H9 (cell line): ENCODE data around the gene CSTF1. TPM values are rescaled to one million over a fixed set of nuclear protein-coding genes. Genes with fewer than 3 reads are reported as not detected.
"Not testable (repeated sequence)": the region's sequence is repeated elsewhere in the genome, so short reads cannot be mapped to it uniquely, and the experiment has no call there.

Experiments
- DNase-seq: peaks from one replicate; pipeline ENCODE4 v3.0.0-alpha.2; 2017
- H2AFZ ChIP-seq: one replicate; pipeline ENCODE4 v1.6.1; 2013; ENCODE audit warnings: mild to moderate bottlenecking, low read length, control low read depth, moderate library complexity
- H2AK5ac ChIP-seq: 2 replicates; pipeline ENCODE4 v1.6.1; 2013; ENCODE audit warnings: low read length, control low read depth, mixed read lengths; ENCODE audit not compliant: insufficient read length
- H2BK120ac ChIP-seq: one replicate; pipeline ENCODE4 v1.6.1; 2013; ENCODE audit warnings: low read depth, mild to moderate bottlenecking, low read length, control low read depth, inconsistent platforms; ENCODE audit not compliant: poor library complexity, severe bottlenecking
- H2BK12ac ChIP-seq: 2 replicates; pipeline ENCODE4 v1.6.1; 2013; ENCODE audit warnings: low read length, control low read depth, mixed read lengths, low read depth; ENCODE audit not compliant: insufficient read length
- H2BK15ac ChIP-seq: 2 replicates; pipeline ENCODE4 v1.6.1; 2013; ENCODE audit warnings: low read depth, low read length, control low read depth
- H2BK20ac ChIP-seq: one replicate; pipeline ENCODE4 v1.6.1; 2013; ENCODE audit warnings: low read depth, mild to moderate bottlenecking, low read length, control low read depth, inconsistent platforms; ENCODE audit not compliant: poor library complexity, severe bottlenecking
- H2BK5ac ChIP-seq: 2 replicates; pipeline ENCODE4 v1.6.1; 2013; ENCODE audit warnings: low read length, control low read depth, mixed read lengths; ENCODE audit not compliant: insufficient read length
- H3K14ac ChIP-seq: 2 replicates; pipeline ENCODE4 v1.6.1; 2013; ENCODE audit warnings: low read length, control low read depth; ENCODE audit not compliant: insufficient read depth
- H3K18ac ChIP-seq: 2 replicates; pipeline ENCODE4 v1.6.1; 2013; ENCODE audit warnings: low read depth, mild to moderate bottlenecking, mixed read lengths, low read length, control low read depth; ENCODE audit not compliant: insufficient read length
- H3K23ac ChIP-seq: 2 replicates; pipeline ENCODE4 v1.6.1; 2013; ENCODE audit warnings: low read length, control low read depth, mixed read lengths, low read depth; ENCODE audit not compliant: insufficient read length
- H3K23me2 ChIP-seq: 2 replicates; pipeline ENCODE4 v1.6.1; 2013; ENCODE audit warnings: low read depth, mild to moderate bottlenecking, mixed read lengths, low read length, control low read depth; ENCODE audit not compliant: insufficient read length, poor library complexity, severe bottlenecking
- H3K27ac ChIP-seq: 2 replicates; pipeline ENCODE4 v1.5.1; 2013; ENCODE audit warnings: low read length, control low read depth, mixed read lengths, low read depth; ENCODE audit not compliant: insufficient read length
- H3K27me3 ChIP-seq: 2 replicates; pipeline ENCODE4 v1.6.1; 2013; ENCODE audit warnings: low read length, control low read depth, inconsistent platforms; ENCODE audit not compliant: insufficient read depth
- H3K4ac ChIP-seq: 2 replicates; pipeline ENCODE4 v1.6.1; 2013; ENCODE audit warnings: low read depth, mild to moderate bottlenecking, control low read depth, inconsistent platforms, low read length, moderate library complexity
- H3K4me1 ChIP-seq: 2 replicates; pipeline ENCODE4 v1.6.1; 2013; ENCODE audit warnings: low read length, control low read depth, inconsistent platforms; ENCODE audit not compliant: insufficient read depth
- H3K4me2 ChIP-seq: 2 replicates; pipeline ENCODE4 v1.6.1; 2013; ENCODE audit warnings: low read length, control low read depth, mixed read lengths; ENCODE audit not compliant: insufficient read length, insufficient read depth
- H3K56ac ChIP-seq: 2 replicates; pipeline ENCODE4 v1.6.1; 2013; ENCODE audit warnings: low read depth, mild to moderate bottlenecking, mixed read lengths, low read length, control low read depth; ENCODE audit not compliant: insufficient read length
- H3K79me1 ChIP-seq: 2 replicates; pipeline ENCODE4 v1.6.1; 2013; ENCODE audit warnings: low read depth, mild to moderate bottlenecking, moderate library complexity, low read length, control low read depth, inconsistent platforms; ENCODE audit not compliant: insufficient read depth, poor library complexity, severe bottlenecking
- H3K79me2 ChIP-seq: 2 replicates; pipeline ENCODE4 v1.6.1; 2013; ENCODE audit warnings: low read length, control low read depth, inconsistent platforms; ENCODE audit not compliant: insufficient read depth
- H3K9ac ChIP-seq: 2 replicates; pipeline ENCODE4 v1.6.1; 2013; ENCODE audit warnings: low read length, control low read depth, mixed read lengths; ENCODE audit not compliant: insufficient read length; ENCODE audit errors: extremely low read depth
- H3K9me3 ChIP-seq: one replicate; pipeline ENCODE4 v1.6.1; 2013; ENCODE audit warnings: low read depth, low read length, inconsistent platforms; ENCODE audit not compliant: control insufficient read depth
- H3T11ph ChIP-seq: one replicate; pipeline ENCODE4 v1.6.1; 2013; ENCODE audit warnings: mild to moderate bottlenecking, low read length, control low read depth, inconsistent platforms
- H4K20me1 ChIP-seq: one replicate; pipeline ENCODE4 v1.6.1; 2013; ENCODE audit not compliant: control insufficient read depth, insufficient read length, insufficient read depth
- H4K5ac ChIP-seq: 2 replicates; pipeline ENCODE4 v1.6.1; 2013; ENCODE audit warnings: low read depth, mild to moderate bottlenecking, mixed read lengths, low read length, control low read depth; ENCODE audit not compliant: insufficient read length
- H4K8ac ChIP-seq: replicated peaks from 2 replicates; pipeline ENCODE4 v1.6.1; 2013; ENCODE audit warnings: low read length, control low read depth, mixed read lengths, low read depth; ENCODE audit not compliant: insufficient read length
- H4K91ac ChIP-seq: 2 replicates; pipeline ENCODE4 v1.6.1; 2013; ENCODE audit warnings: low read depth, mild to moderate bottlenecking, moderate library complexity, mixed read lengths, low read length, control low read depth; ENCODE audit not compliant: insufficient read length
- H3K27ac Mint-ChIP-seq, 3 experiments: 2 replicates in 2 of 3; 3 replicates in 1 of 3; pipeline ENCODE4 v1.8.0; 2020 to 2021; ENCODE audit warnings: mixed read lengths in 3 of 3, mild to moderate bottlenecking in 1 of 3, moderate library complexity in 1 of 3
- H3K27me3 Mint-ChIP-seq: 2 replicates; pipeline ENCODE4 v1.8.0; 2021; ENCODE audit warnings: low read depth, mild to moderate bottlenecking, moderate library complexity, mixed read lengths
- H3K36me3 Mint-ChIP-seq, 3 experiments: 2 replicates in 2 of 3; 3 replicates in 1 of 3; pipeline ENCODE4 v1.8.0; 2020 to 2021; ENCODE audit warnings: low read depth in 3 of 3, mixed read lengths in 3 of 3; ENCODE audit not compliant: insufficient read depth in 1 of 3
- H3K4me1 Mint-ChIP-seq, 2 experiments: 2 replicates each; pipeline ENCODE4 v1.8.0; 2020; ENCODE audit warnings: mixed read lengths in 2 of 2
- H3K4me3 Mint-ChIP-seq, 2 experiments: 2 replicates in 1 of 2; 3 replicates in 1 of 2; pipeline ENCODE4 v1.8.0; 2020 to 2021; ENCODE audit warnings: mild to moderate bottlenecking in 2 of 2, mixed read lengths in 2 of 2, moderate library complexity in 1 of 2
- H3K9me3 Mint-ChIP-seq, 2 experiments: 2 replicates in 1 of 2; 3 replicates in 1 of 2; pipeline ENCODE4 v1.8.0; 2020; ENCODE audit warnings: mild to moderate bottlenecking in 2 of 2, mixed read lengths in 2 of 2, moderate library complexity in 1 of 2
- CTCF ChIP-seq: fragments of 200-600 bp; sonication (generic); conservative IDR thresholded peaks from 3 replicates; pipeline ENCODE4 v1.8.0; 2021; ENCODE audit warnings: antibody characterized with exemption, mild to moderate bottlenecking
- WGBS: extraction: QIAGEN DNeasy Blood & Tissue Kit; methylation state at CpG from one replicate; pipeline ENCODE4 v1.1.7; 2013; ENCODE audit warnings: missing lambda C conversion rate, low lambda C conversion rate, mixed read lengths; ENCODE audit not compliant: insufficient read length; ENCODE audit errors: extremely low coverage; 5-methylcytosine and 5-hydroxymethylcytosine counted together
- total RNA-seq: library from RNA; stranded (reverse); gene quantifications from 2 replicates; pipeline ENCODE4 v1.2.1, GENCODE V29; 2021

The CSTF1 gene
- total RNA-seq, 1 experiment from 2014 or later: 72.9 TPM

GRCh38 chr20:56403465-56403864, 11.0 kb downstream of the CSTF1 start:
- H3K9me3 ChIP-seq: no peaks in the 10 kb centered on the region
- H3T11ph ChIP-seq: no peak overlapping the region
- DNase-seq: no peak
- Mint-ChIP-seq H3K4me3 (no peak overlapping the region), H3K9me3 (no peaks in the 10 kb centered on the region), H3K36me3 (peaks cover 52 to 88% (median 83%) of the 10 kb centered on the region in 3 experiments), H3K27me3 (no peaks in the 10 kb centered on the region), H3K4me1 (no peaks in the 10 kb centered on the region), H3K27ac (no peak overlapping the region)
- H2BK120ac ChIP-seq: no peak overlapping the region
- no peak overlapping the region for H3K4me2 ChIP-seq
- H3K9ac ChIP-seq: no peak overlapping the region
- H2AFZ ChIP-seq: no peak overlapping the region
- no peak overlapping the region for H2BK5ac ChIP-seq
- H3K27me3 ChIP-seq: no peaks in the 10 kb centered on the region
- no peak overlapping the region for H3K4ac ChIP-seq
- no peak overlapping the region for H4K5ac ChIP-seq
- no peaks in the 10 kb centered on the region for H3K23me2 ChIP-seq
- no peak overlapping the region for H3K27ac ChIP-seq
- no peak overlapping the region for H3K23ac ChIP-seq
- H3K4me1 ChIP-seq: no peaks in the 10 kb centered on the region
- WGBS: no CpG with 5 or more reads among the region's 26 CpGs
- no peak overlapping the region for H3K14ac ChIP-seq
- H3K18ac ChIP-seq: no peak overlapping the region
- H3K79me1 ChIP-seq: no peaks in the 10 kb centered on the region
- H4K8ac ChIP-seq: no peak overlapping the region
- no peaks in the 10 kb centered on the region; the same call in 1 of the 2 replicates for H3K79me2 ChIP-seq
- no peak overlapping the region for H2BK20ac ChIP-seq
- H3K56ac ChIP-seq: no peak overlapping the region
- H2BK12ac ChIP-seq: no peak overlapping the region
- no peak overlapping the region for H2BK15ac ChIP-seq
- H4K91ac ChIP-seq: no peak overlapping the region
- TF ChIP-seq CTCF: no peak
- no peaks in the 10 kb centered on the region for H4K20me1 ChIP-seq
- no peak overlapping the region for H2AK5ac ChIP-seq

- H3K27me3 Mint-ChIP-seq, H3K18ac ChIP-seq, H3K79me1 ChIP-seq, H2BK5ac ChIP-seq, H4K8ac ChIP-seq, H3K9me3 ChIP-seq, H3T11ph ChIP-seq, H3K79me2 ChIP-seq, H2AK5ac ChIP-seq, H3K27ac ChIP-seq, H2BK15ac ChIP-seq, H3K56ac ChIP-seq, H3K9ac ChIP-seq, H3K23ac ChIP-seq, H4K20me1 ChIP-seq, DNase-seq, H3K27ac Mint-ChIP-seq, H3K14ac ChIP-seq, H2BK120ac ChIP-seq, H2AFZ ChIP-seq, H4K91ac ChIP-seq, H3K4ac ChIP-seq, H2BK12ac ChIP-seq, H3K4me2 ChIP-seq, H4K5ac ChIP-seq, H2BK20ac ChIP-seq, H3K9me3 Mint-ChIP-seq, H3K4me1 Mint-ChIP-seq, H3K23me2 ChIP-seq, H3K27me3 ChIP-seq, H3K4me1 ChIP-seq, H3K4me3 Mint-ChIP-seq: not testable (repeated sequence)
- WGBS: no CpG with 5 or more reads among the region's 12 CpGs
- peaks cover 37 to 75% (median 67%) of the 10 kb centered on the region in 3 experiments for H3K36me3 Mint-ChIP-seq
Measured at GRCh38 chr20:56405356-56405755, 12.9 kb downstream of the CSTF1 start.
